IPS-18c (cell line): ENCODE results near the gene PUM1.
"Not testable (repeated sequence)": the region's sequence is repeated elsewhere in the genome, so short reads cannot be mapped to it uniquely, and the experiment has no call there.

Experiments used
- H3K4me3 ChIP-seq: 2 replicates; pipeline ENCODE4 v1.7.0; 2013; ENCODE audit warnings: low read depth, mild to moderate bottlenecking, low read length, moderate library complexity; ENCODE audit not compliant: insufficient read depth
- H3K9me3 ChIP-seq: one replicate; pipeline ENCODE4 v1.6.1; 2013; ENCODE audit warnings: mild to moderate bottlenecking, low read length, moderate library complexity; ENCODE audit not compliant: control insufficient read depth, insufficient read depth

The PUM1 gene

GRCh38 chr1:30984991-30985503, 80.5 kb downstream of the PUM1 start:
- Histone ChIP-seq H3K4me3 (no peak overlapping the region), H3K9me3 (no peaks in the 10 kb centered on the region)

- H3K9me3 ChIP-seq = no peaks in the 10 kb centered on the region
- H3K4me3 ChIP-seq = no peak overlapping the region
These were observed 81.2 kb downstream of the PUM1 start for GRCh38 chr1:30984165-30984889.

GRCh38 chr1:30982937-30983336, 82.6 kb downstream of the PUM1 start:
- Histone ChIP-seq H3K9me3 (no peaks in the 10 kb centered on the region), H3K4me3 (no peak overlapping the region)

GRCh38 chr1:30982431-30982830, 83.1 kb downstream of the PUM1 start:
- Histone ChIP-seq H3K4me3 (no peak overlapping the region), H3K9me3 (no peaks in the 10 kb centered on the region)

GRCh38 chr1:30981172-30981571, 84.3 kb downstream of the PUM1 start:
- Histone ChIP-seq H3K9me3 (no peaks in the 10 kb centered on the region), H3K4me3 (no peak overlapping the region)

GRCh38 chr1:30977511-30977910, 88.0 kb downstream of the PUM1 start:
- no peaks in the 10 kb centered on the region for H3K9me3 ChIP-seq
- no peak overlapping the region for H3K4me3 ChIP-seq

GRCh38 chr1:30977105-30977504, 88.4 kb downstream of the PUM1 start:
- no peak overlapping the region for H3K4me3 ChIP-seq
- H3K9me3 ChIP-seq = no peaks in the 10 kb centered on the region

- H3K4me3 ChIP-seq = no peak overlapping the region
- no peaks in the 10 kb centered on the region for H3K9me3 ChIP-seq
These were observed 89.4 kb downstream of the PUM1 start for GRCh38 chr1:30976143-30976542.

GRCh38 chr1:30975217-30975616, 90.3 kb downstream of the PUM1 start:
- Histone ChIP-seq H3K4me3 (no peak overlapping the region), H3K9me3 (no peaks in the 10 kb centered on the region)

GRCh38 chr1:30974536-30974935, 91.0 kb downstream of the PUM1 start:
- no peaks in the 10 kb centered on the region for H3K9me3 ChIP-seq
- no peak overlapping the region for H3K4me3 ChIP-seq

- H3K4me3 ChIP-seq, H3K9me3 ChIP-seq: not testable (repeated sequence)
These were observed 93.2 kb downstream of the PUM1 start for GRCh38 chr1:30972349-30972748.

GRCh38 chr1:30971496-30971895, 94.0 kb downstream of the PUM1 start:
- H3K9me3 ChIP-seq = no peaks in the 10 kb centered on the region
- H3K4me3 ChIP-seq = no peak overlapping the region

- Histone ChIP-seq H3K4me3 (no peak overlapping the region), H3K9me3 (no peaks in the 10 kb centered on the region)
These were observed 95.6 kb downstream of the PUM1 start for GRCh38 chr1:30969903-30970302.

GRCh38 chr1:30968220-30968971, 97.1 kb downstream of the PUM1 start:
- no peaks in the 10 kb centered on the region for H3K9me3 ChIP-seq
- H3K4me3 ChIP-seq = no peak overlapping the region

GRCh38 chr1:30966690-30967369, 98.7 kb downstream of the PUM1 start:
- no peak overlapping the region for H3K4me3 ChIP-seq
- H3K9me3 ChIP-seq = no peaks in the 10 kb centered on the region

GRCh38 chr1:30965924-30966599, 99.5 kb downstream of the PUM1 start:
- H3K9me3 ChIP-seq = no peaks in the 10 kb centered on the region
- H3K4me3 ChIP-seq = no peak overlapping the region

- Histone ChIP-seq H3K9me3 (no peaks in the 10 kb centered on the region), H3K4me3 (no peak overlapping the region)
These were observed 100.8 kb downstream of the PUM1 start for GRCh38 chr1:30964706-30965105.
